B cell (primary cell): ENCODE measurements around the gene ZNF423.

ENCODE experiments used
- EZH2 ChIP-seq: IDR thresholded peaks from 2 replicates; pipeline ENCODE4 v1.6.1; 2012; ENCODE audit warnings: borderline replicate concordance, low read depth, mild to moderate bottlenecking, moderate library complexity, low read length; ENCODE audit not compliant: insufficient read depth, poor library complexity, severe bottlenecking
- TF ChIP-seq, protein P1 (sequence below): fragments of 200-600 bp; IDR thresholded peaks from one replicate; pipeline ENCODE4 v1.8.0; 2022; ENCODE audit warnings: antibody characterized with exemption, mild to moderate bottlenecking

DNA sequence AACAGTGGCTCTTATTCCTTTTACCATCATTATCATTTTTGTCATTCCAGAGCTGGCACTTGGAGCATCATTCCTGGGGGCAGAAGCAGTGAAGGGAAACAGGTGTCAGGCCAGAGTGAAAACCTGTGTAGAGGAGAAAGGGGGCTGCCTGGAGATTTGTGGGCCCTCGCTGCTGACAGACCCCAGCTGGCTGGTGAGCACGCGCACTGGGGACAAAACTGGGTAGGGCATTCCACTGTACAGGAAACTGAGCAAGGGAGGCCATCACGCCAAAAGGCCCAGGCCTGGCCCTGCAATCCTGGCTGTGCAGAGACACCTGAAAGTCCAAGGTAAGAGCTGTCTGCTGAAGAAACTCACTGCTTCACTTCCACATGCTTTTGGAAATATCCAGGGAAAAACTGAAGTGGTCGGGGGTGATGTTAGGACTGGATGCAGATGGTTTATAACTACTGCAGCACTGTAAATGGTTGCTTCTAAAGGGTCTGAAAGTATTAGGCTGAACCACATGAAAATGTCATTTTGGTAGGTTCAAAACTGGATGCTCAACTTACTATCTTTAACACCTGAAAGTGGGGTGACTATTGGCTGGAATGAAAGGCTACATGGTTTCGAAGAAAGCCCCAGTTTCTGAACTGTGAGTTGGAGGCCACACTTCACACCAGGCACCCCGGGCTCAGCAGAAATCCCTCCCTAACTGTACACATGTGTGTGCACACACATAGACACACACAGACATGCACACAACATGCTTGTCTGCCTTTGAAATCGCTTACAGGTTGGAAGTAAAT, 257.3 kb downstream of the ZNF423 start:
- TF ChIP-seq, protein P1, sequence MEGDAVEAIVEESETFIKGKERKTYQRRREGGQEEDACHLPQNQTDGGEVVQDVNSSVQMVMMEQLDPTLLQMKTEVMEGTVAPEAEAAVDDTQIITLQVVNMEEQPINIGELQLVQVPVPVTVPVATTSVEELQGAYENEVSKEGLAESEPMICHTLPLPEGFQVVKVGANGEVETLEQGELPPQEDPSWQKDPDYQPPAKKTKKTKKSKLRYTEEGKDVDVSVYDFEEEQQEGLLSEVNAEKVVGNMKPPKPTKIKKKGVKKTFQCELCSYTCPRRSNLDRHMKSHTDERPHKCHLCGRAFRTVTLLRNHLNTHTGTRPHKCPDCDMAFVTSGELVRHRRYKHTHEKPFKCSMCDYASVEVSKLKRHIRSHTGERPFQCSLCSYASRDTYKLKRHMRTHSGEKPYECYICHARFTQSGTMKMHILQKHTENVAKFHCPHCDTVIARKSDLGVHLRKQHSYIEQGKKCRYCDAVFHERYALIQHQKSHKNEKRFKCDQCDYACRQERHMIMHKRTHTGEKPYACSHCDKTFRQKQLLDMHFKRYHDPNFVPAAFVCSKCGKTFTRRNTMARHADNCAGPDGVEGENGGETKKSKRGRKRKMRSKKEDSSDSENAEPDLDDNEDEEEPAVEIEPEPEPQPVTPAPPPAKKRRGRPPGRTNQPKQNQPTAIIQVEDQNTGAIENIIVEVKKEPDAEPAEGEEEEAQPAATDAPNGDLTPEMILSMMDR, result no peak
- no peak for TF ChIP-seq EZH2
